ENCODE results near the gene CD163.

The CD163 gene

DNA sequence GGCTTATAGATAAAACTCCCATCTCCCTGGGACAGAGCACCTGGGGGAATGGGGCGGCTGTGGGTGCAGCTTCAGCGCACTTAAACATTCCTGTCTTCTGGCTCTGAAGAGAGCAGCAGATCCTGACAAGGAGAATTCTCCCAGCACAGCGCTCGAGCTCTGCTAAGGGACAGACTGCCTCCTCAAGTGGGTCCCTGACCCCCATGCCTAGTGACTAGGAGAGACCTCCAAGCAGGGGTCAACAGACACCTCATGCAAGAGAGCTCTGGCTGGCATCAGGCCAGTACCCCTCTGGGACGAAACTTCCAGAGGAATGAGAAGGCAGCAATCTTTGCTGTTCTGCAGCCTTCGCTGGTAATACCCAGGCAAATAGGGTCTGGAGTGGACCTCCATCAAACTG, 31.5 kb downstream of the CD163 start:
- H3K27me3 ChIP-seq (ENCODE audit: insufficient read depth, low read depth), result no peaks in the 10 kb centered on the region
- no peaks in the 10 kb centered on the region for H3K4me1 ChIP-seq (ENCODE audit: low read depth, poor library complexity, severe bottlenecking)
- H3K79me2 ChIP-seq (ENCODE audit: insufficient read depth, low read depth), result no peaks in the 10 kb centered on the region
- TF ChIP-seq, protein P1, sequence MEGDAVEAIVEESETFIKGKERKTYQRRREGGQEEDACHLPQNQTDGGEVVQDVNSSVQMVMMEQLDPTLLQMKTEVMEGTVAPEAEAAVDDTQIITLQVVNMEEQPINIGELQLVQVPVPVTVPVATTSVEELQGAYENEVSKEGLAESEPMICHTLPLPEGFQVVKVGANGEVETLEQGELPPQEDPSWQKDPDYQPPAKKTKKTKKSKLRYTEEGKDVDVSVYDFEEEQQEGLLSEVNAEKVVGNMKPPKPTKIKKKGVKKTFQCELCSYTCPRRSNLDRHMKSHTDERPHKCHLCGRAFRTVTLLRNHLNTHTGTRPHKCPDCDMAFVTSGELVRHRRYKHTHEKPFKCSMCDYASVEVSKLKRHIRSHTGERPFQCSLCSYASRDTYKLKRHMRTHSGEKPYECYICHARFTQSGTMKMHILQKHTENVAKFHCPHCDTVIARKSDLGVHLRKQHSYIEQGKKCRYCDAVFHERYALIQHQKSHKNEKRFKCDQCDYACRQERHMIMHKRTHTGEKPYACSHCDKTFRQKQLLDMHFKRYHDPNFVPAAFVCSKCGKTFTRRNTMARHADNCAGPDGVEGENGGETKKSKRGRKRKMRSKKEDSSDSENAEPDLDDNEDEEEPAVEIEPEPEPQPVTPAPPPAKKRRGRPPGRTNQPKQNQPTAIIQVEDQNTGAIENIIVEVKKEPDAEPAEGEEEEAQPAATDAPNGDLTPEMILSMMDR (conservative IDR thresholded peaks at IDR 0.05; ENCODE audit: low read depth, low read length), result no peak
- H3K36me3 ChIP-seq (ENCODE audit: insufficient read depth), result no peaks in the 10 kb centered on the region
- no peak overlapping the region for H3K4me2 ChIP-seq
- no peak overlapping the region for H2AFZ ChIP-seq (ENCODE audit: low read depth)
- H4K20me1 ChIP-seq (ENCODE audit: insufficient read depth), result no peaks in the 10 kb centered on the region
- H3K9ac ChIP-seq, result no peak overlapping the region
- no peak overlapping the region for H3K27ac ChIP-seq
- H3K4me3 ChIP-seq (IDR thresholded peaks at IDR 0.05; ENCODE audit: insufficient read depth, low read depth, low read length), result no peak overlapping the region

DNA sequence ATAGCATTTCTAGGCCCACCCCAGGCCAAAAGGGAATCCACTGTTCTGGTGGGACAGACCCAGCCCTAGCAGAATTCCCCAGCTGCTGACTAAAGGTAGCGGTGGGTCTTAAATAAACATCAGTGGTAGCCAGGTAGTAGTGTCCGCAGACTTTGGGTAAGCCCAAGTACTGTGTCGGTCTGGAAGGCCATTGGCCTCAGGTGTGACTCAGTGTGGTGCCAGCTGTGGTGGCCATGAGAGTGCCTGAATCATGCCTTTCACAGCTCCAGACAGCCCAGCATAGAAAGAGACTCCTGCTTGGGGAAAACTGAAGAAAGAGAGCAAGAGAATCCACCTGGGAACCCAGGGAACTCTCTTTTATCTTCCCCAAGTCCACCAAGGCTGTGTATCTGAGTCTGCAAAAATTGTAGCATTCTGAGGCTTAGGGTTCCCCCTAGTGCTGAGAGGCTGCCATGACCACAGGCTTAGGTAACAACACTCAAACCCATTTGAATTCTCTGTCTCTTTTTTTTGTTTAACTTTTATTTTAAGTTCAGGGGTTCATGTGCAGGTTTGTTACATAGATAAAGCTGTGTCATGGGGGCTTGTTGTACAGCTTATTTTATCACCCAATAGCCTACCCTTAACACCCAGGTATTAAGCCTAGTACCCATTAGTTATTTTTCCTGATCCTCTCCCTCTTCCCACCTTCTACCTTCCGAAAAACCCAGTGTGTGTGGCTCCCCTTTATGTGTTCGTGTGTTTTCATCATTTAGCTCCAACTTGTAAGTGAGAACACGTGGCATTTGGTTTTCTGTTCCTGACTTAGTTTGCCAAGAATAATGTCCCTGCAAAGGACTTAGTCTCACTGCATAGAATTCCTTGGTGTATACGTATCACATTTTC, 43.0 kb downstream of the CD163 start:
- H3K4me3 ChIP-seq (IDR thresholded peaks at IDR 0.05; ENCODE audit: insufficient read depth, low read depth, low read length), result no peak overlapping the region
- no peak overlapping the region for H3K9ac ChIP-seq
- H3K4me2 ChIP-seq, result no peak overlapping the region
- H3K36me3 ChIP-seq (ENCODE audit: insufficient read depth), result no peaks in the 10 kb centered on the region
- H3K27ac ChIP-seq, result no peak overlapping the region
- H2AFZ ChIP-seq (ENCODE audit: low read depth), result no peak overlapping the region
- H4K20me1 ChIP-seq (ENCODE audit: insufficient read depth), result no peaks in the 10 kb centered on the region
- no peaks in the 10 kb centered on the region for H3K27me3 ChIP-seq (ENCODE audit: insufficient read depth, low read depth)
- TF ChIP-seq, protein P1 (conservative IDR thresholded peaks at IDR 0.05; ENCODE audit: low read depth, low read length), result peak; percentile 84
- H3K4me1 ChIP-seq (ENCODE audit: low read depth, poor library complexity, severe bottlenecking), result no peaks in the 10 kb centered on the region
- H3K79me2 ChIP-seq (ENCODE audit: insufficient read depth, low read depth), result no peaks in the 10 kb centered on the region

DNA sequence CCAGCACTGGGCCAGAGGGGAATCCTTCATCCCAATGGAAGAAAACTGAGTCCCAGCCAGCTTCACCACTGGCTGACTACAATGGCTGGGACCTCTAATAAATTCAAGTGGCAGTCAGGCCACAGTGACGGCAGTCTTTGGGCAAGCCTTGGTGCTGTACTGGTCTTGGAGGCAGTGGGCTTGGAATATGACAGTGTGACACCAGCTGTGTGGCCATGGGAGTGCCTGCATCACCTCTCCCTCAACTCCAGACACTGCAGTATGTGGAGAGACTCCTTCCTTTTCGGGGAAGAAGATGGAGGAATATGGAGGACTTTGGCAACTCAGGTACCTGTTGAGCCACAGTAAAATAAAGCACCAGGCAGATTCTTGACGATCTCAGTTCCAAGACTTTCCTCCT, 43.6 kb downstream of the CD163 start:
- Histone ChIP-seq H2AFZ (ENCODE audit: low read depth) (no peak overlapping the region), H4K20me1 (ENCODE audit: insufficient read depth) (no peaks in the 10 kb centered on the region)
- TF ChIP-seq, protein P1 (conservative IDR thresholded peaks at IDR 0.05; ENCODE audit: low read depth, low read length), result no peak

DNA sequence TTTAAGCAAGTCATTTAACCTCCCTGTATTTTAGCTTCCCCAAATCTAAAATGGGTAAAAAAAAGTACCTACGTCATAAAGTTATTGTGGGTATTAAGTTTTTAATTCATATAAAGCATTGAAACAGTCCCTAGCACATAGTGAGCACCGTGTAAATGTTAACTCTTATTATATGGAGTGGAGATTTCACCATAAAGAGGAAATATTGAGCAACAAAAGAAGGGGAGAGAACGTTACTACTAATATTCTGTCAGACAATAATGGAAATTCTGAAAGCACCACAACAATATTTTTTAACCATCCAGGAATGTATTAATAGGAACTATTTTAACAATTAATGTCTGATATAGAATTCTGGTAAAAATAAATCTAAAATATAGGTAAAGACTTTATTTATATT, 51.8 kb downstream of the CD163 start:
- TF ChIP-seq, protein P1 (conservative IDR thresholded peaks at IDR 0.05; ENCODE audit: low read depth, low read length), result no peak
- Histone ChIP-seq H4K20me1 (ENCODE audit: insufficient read depth) (no peaks in the 10 kb centered on the region), H3K4me2 (no peak overlapping the region), H3K4me1 (ENCODE audit: low read depth, poor library complexity, severe bottlenecking) (no peaks in the 10 kb centered on the region), H3K27ac (no peak overlapping the region), H3K79me2 (ENCODE audit: insufficient read depth, low read depth) (no peaks in the 10 kb centered on the region), H3K36me3 (ENCODE audit: insufficient read depth) (no peaks in the 10 kb centered on the region), H3K27me3 (ENCODE audit: insufficient read depth, low read depth) (no peaks in the 10 kb centered on the region), H3K9ac (no peak overlapping the region), H3K4me3 (IDR thresholded peaks at IDR 0.05; ENCODE audit: insufficient read depth, low read depth, low read length) (no peak overlapping the region), H2AFZ (ENCODE audit: low read depth) (no peak overlapping the region)

More for the DNA sequence above, 43.6 kb downstream of the CD163 start:
- Histone ChIP-seq H3K4me2 (no peak overlapping the region), H3K79me2 (ENCODE audit: insufficient read depth, low read depth) (no peaks in the 10 kb centered on the region), H3K4me3 (IDR thresholded peaks at IDR 0.05; ENCODE audit: insufficient read depth, low read depth, low read length) (no peak overlapping the region), H3K36me3 (ENCODE audit: insufficient read depth) (no peaks in the 10 kb centered on the region), H3K4me1 (ENCODE audit: low read depth, poor library complexity, severe bottlenecking) (no peaks in the 10 kb centered on the region), H3K27me3 (ENCODE audit: insufficient read depth, low read depth) (no peaks in the 10 kb centered on the region), H3K9ac (no peak overlapping the region), H3K27ac (no peak overlapping the region)
